ENCODE measurements around the gene ENOX1.

GRCh38 chr13:43295825-43296564, 490.8 kb downstream of the ENOX1 start:
- TF ChIP-seq CTCF (IDR thresholded peaks at IDR 0.05) (no peak), POLR2A (IDR thresholded peaks at IDR 0.05) (no peak)
